Trophoblast cell (in vitro differentiated cells and primary cell): ENCODE data around the gene TLX2.

Source experiments
- DNase-seq, 2 donors: peaks; one replicate each; pipeline ENCODE4 v3.0.0-alpha.2; 2016
- H2AFZ ChIP-seq: 2 replicates; pipeline ENCODE4 v1.6.1; 2013; ENCODE audit warnings: low read length, moderate library complexity, mild to moderate bottlenecking; ENCODE audit not compliant: insufficient read depth, poor library complexity
- H2AK5ac ChIP-seq: 2 replicates; pipeline ENCODE4 v1.6.1; 2013; ENCODE audit warnings: mild to moderate bottlenecking, low read length
- H2BK120ac ChIP-seq: 2 replicates; pipeline ENCODE4 v1.6.1; 2013; ENCODE audit warnings: low read length, mild to moderate bottlenecking, moderate library complexity; ENCODE audit not compliant: insufficient read depth, poor library complexity
- H2BK12ac ChIP-seq: 2 replicates; pipeline ENCODE4 v1.6.1; 2013; ENCODE audit warnings: mild to moderate bottlenecking, low read length, moderate library complexity
- H2BK5ac ChIP-seq: 2 replicates; pipeline ENCODE4 v1.6.1; 2013; ENCODE audit warnings: low read length, low read depth, moderate library complexity, mild to moderate bottlenecking; ENCODE audit not compliant: poor library complexity
- H3K14ac ChIP-seq: 2 replicates; pipeline ENCODE4 v1.6.1; 2013; ENCODE audit warnings: mild to moderate bottlenecking, low read length
- H3K18ac ChIP-seq: 2 replicates; pipeline ENCODE4 v1.6.1; 2013; ENCODE audit warnings: mild to moderate bottlenecking, low read length
- H3K23ac ChIP-seq: 2 replicates; pipeline ENCODE4 v1.6.1; 2013; ENCODE audit warnings: low read length
- H3K27ac ChIP-seq: 2 replicates; pipeline ENCODE4 v1.5.1; 2013; ENCODE audit warnings: low read depth, mild to moderate bottlenecking, inconsistent platforms, low read length, moderate library complexity
- H3K27me3 ChIP-seq: 2 replicates; pipeline ENCODE4 v1.6.1; 2013; ENCODE audit warnings: inconsistent platforms, mild to moderate bottlenecking, low read length, moderate library complexity; ENCODE audit not compliant: insufficient read depth
- H3K36me3 ChIP-seq, 2 experiments: 1 replicate in 1 of 2; 2 replicates in 1 of 2; pipeline ENCODE4 v1.6.1; 2013; ENCODE audit warnings: low read length in 2 of 2, mild to moderate bottlenecking in 2 of 2, moderate library complexity in 1 of 2; ENCODE audit not compliant: insufficient read depth in 2 of 2, control insufficient read depth in 1 of 2
- H3K4ac ChIP-seq: 2 replicates; pipeline ENCODE4 v1.6.1; 2013; ENCODE audit warnings: low read depth, mild to moderate bottlenecking, low read length, moderate library complexity
- H3K4me1 ChIP-seq, 2 experiments: 1 replicate in 1 of 2; 2 replicates in 1 of 2; pipeline ENCODE4 v1.6.1; 2013; ENCODE audit warnings: low read length in 2 of 2, mild to moderate bottlenecking in 2 of 2, moderate library complexity in 1 of 2; ENCODE audit not compliant: insufficient read depth in 2 of 2, control insufficient read depth in 1 of 2
- H3K4me2 ChIP-seq: 2 replicates; pipeline ENCODE4 v1.6.1; 2013; ENCODE audit warnings: inconsistent platforms, mild to moderate bottlenecking, low read length, moderate library complexity
- H3K4me3 ChIP-seq: 2 replicates; pipeline ENCODE4 v1.5.1; 2013; ENCODE audit warnings: mild to moderate bottlenecking, low read depth, low read length, inconsistent platforms
- H3K79me1 ChIP-seq: one replicate; pipeline ENCODE4 v1.6.1; 2013; ENCODE audit warnings: low read length
- H3K79me2 ChIP-seq: 2 replicates; pipeline ENCODE4 v1.6.1; 2013; ENCODE audit warnings: low read length, mild to moderate bottlenecking; ENCODE audit not compliant: control insufficient read depth, insufficient read depth, poor library complexity
- H3K9ac ChIP-seq: 2 replicates; pipeline ENCODE4 v1.6.1; 2013; ENCODE audit warnings: mild to moderate bottlenecking, low read length
- H3K9me3 ChIP-seq: 2 replicates; pipeline ENCODE4 v1.6.1; 2013; ENCODE audit warnings: low read depth, mild to moderate bottlenecking, control low read depth, inconsistent platforms, low read length; ENCODE audit not compliant: insufficient read depth
- H4K12ac ChIP-seq: 2 replicates; pipeline ENCODE4 v1.6.1; 2013; ENCODE audit warnings: low read depth, mild to moderate bottlenecking, low read length, moderate library complexity
- H4K8ac ChIP-seq: 2 replicates; pipeline ENCODE4 v1.6.1; 2013; ENCODE audit warnings: low read depth, mild to moderate bottlenecking, low read length, moderate library complexity
- H4K91ac ChIP-seq: one replicate; pipeline ENCODE4 v1.6.1; 2013; ENCODE audit warnings: low read depth, mild to moderate bottlenecking, low read length, moderate library complexity
- WGBS: extraction: QIAGEN DNeasy Blood & Tissue Kit; methylation state at CpG from one replicate; pipeline ENCODE4 v1.1.7; 2013; ENCODE audit warnings: missing lambda C conversion rate; ENCODE audit not compliant: insufficient read length, insufficient coverage; ENCODE audit errors: extremely low coverage; 5-methylcytosine and 5-hydroxymethylcytosine counted together

The TLX2 gene

DNA sequence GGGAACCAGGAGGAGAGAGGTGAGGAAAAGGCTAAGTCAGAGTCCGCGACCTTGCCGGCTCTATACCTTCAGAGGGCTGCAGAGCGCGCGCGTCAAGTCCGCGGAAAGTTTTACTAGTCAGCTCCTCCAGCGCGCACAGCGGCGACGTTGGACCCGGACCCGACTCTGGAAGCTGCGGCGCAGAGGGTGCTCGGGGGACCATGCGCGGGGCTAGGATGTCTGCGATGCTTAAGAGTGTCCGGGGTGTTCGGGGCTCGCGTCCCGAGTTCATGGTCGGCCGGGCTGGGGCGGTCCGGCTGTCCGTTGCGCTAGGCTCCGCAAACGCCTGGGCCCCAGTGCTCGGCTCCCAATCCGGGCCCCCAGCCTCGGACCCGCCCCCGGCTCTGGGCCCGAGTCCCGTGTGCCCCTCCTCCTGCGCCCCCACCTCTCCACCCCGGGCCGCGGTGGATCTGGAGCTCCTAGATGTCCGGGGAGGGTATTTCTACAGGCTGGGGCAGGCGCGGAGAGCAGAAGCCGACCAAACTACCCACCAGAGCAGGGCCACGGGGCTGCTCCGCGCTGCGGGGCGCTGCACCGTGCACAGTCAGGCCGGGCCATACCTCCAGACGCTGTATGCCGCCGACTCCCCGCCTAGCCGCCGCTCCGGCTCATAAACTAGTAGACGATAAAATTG, 14.8 kb upstream of the TLX2 start, which contains the start of gene LBX2:
Gene LBX2 (minus strand): TSS at position 337 of the 673 bp plus-strand sequence. CDS start 66 bp downstream, at position 271.
- Histone ChIP-seq H3K27ac (no peak within 1 kb of the TSS), H2BK120ac (no peak within 1 kb of the TSS)
- WGBS: no CpG with 5 or more reads among the region's 65 CpGs

DNA sequence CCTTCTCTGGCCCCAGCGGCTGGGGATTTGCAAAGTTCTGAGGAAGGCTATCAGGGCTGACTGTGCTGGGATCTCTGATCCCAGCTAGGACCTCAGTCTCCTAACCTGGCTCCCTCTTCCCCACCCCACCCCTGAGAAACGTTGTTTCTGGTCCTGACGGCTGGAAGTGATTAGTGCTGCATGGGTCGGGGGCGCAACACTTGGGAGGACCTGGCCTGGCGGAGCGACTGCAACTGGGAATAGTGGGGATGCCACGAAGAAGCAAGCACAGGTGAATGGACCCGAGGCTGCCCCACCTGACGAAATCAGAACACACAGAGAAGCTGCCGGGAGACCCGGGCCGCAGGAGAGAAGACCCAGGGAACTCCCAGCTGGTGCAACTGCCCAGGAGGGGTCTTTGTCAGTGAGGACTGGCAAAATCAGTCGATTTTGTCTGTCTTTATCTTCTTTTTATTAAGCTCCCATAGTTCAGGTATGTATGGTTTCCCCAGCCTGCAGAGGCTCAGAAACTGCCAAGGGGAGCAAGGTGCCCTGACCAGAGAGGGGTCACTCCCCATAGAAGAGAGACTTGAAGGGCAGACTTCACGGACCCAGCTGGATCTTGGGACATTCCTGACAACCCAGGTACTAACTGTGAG, 14.2 kb upstream of the TLX2 start:
- H4K8ac ChIP-seq: no peak overlapping the region
- H2BK5ac ChIP-seq: no peak overlapping the region
- no peak overlapping the region for H2AFZ ChIP-seq
- H3K79me2 ChIP-seq: peaks cover 8% of the 10 kb centered on the region
- H2BK12ac ChIP-seq: no peak overlapping the region
- H3K4me1 ChIP-seq: peaks cover 29% of the 10 kb centered on the region in 2 experiments
- peaks cover 19% of the 10 kb centered on the region for H3K79me1 ChIP-seq
- no peak overlapping the region for H3K23ac ChIP-seq
- no peak overlapping the region for H2AK5ac ChIP-seq
- H3K9me3 ChIP-seq: peaks cover 2% of the 10 kb centered on the region
- no peak overlapping the region for H4K12ac ChIP-seq
- H4K91ac ChIP-seq: no peak overlapping the region
- H2BK120ac ChIP-seq: no peak overlapping the region
- no peak overlapping the region for H3K27ac ChIP-seq
- no CpG with 5 or more reads among the region's 15 CpGs for WGBS
- no peak overlapping the region for H3K14ac ChIP-seq
- H3K4me3 ChIP-seq: no peak overlapping the region
- H3K4me2 ChIP-seq: no peak overlapping the region
- H3K18ac ChIP-seq: no peak overlapping the region
- DNase-seq: no peak
- H3K27me3 ChIP-seq: peaks cover 67% of the 10 kb centered on the region
- peaks cover 0 to under 1% of the 10 kb centered on the region in 2 experiments for H3K36me3 ChIP-seq
- H3K4ac ChIP-seq: no peak overlapping the region
- no peak overlapping the region for H3K9ac ChIP-seq

More for the DNA sequence above, 14.8 kb upstream of the TLX2 start, which contains the start of gene LBX2:
- Histone ChIP-seq H3K4me3 (peak within 1 kb of the TSS; percentile 30), H3K79me1 (peaks cover 19% of the 10 kb centered on the region), H3K36me3 (no peaks in the 10 kb centered on the region), H3K4me1 (peaks cover 29% of the 10 kb centered on the region in 2 experiments), H3K4me2 (peak within 1 kb of the TSS; percentile 63), H3K9me3 (peaks cover 2% of the 10 kb centered on the region), H3K14ac (no peak within 1 kb of the TSS), H3K27me3 (peaks cover 67% of the 10 kb centered on the region), H3K18ac (no peak within 1 kb of the TSS), H2AK5ac (no peak within 1 kb of the TSS), H3K23ac (no peak within 1 kb of the TSS), H4K91ac (no peak within 1 kb of the TSS), H3K79me2 (peaks cover 8% of the 10 kb centered on the region), H3K4ac (no peak within 1 kb of the TSS), H4K8ac (no peak within 1 kb of the TSS), H4K12ac (no peak within 1 kb of the TSS), H2BK5ac (no peak within 1 kb of the TSS), H2BK12ac (no peak within 1 kb of the TSS), H3K9ac (no peak within 1 kb of the TSS), H2AFZ (peak within 1 kb of the TSS; percentile 27)
- peak in 1 of 2 donors; percentile 17 for DNase-seq

DNA sequence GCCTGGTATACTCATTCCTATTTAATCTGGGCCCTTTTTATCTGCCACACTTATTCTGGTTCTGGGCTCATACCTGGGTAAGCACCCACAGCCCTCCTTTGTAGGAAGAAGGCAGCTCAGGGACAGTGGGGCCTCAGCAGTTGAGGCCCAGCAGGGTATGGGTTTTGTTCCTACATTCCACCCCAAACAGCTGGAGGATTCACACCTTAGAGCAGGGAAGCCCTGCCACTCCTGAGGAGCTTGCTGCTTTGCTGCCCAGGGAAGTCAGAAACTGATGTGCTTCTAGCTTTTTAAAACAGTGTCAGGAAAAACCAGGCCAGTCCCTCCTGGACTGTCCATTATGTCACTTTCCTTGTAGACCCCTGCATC, 13.7 kb upstream of the TLX2 start:
- H3K36me3 ChIP-seq: peaks cover 3 to 5% of the 10 kb centered on the region in 2 experiments
- H2AK5ac ChIP-seq: no peak overlapping the region
- peaks cover 19% of the 10 kb centered on the region for H3K79me1 ChIP-seq
- no peak overlapping the region for H4K12ac ChIP-seq
- H3K4me2 ChIP-seq: no peak overlapping the region
- H2AFZ ChIP-seq: no peak overlapping the region
- H4K8ac ChIP-seq: no peak overlapping the region
- no peak overlapping the region for H3K23ac ChIP-seq
- H2BK5ac ChIP-seq: no peak overlapping the region
- peaks cover 67% of the 10 kb centered on the region for H3K27me3 ChIP-seq
- H4K91ac ChIP-seq: no peak overlapping the region
- no peak overlapping the region for H3K18ac ChIP-seq
- no peak overlapping the region for H3K27ac ChIP-seq
- H3K14ac ChIP-seq: no peak overlapping the region
- no peak overlapping the region for H2BK120ac ChIP-seq
- no peak overlapping the region for H2BK12ac ChIP-seq
- no peak overlapping the region for H3K9ac ChIP-seq
- H3K4me3 ChIP-seq: no peak overlapping the region
- H3K4me1 ChIP-seq: peaks cover 29% of the 10 kb centered on the region in 2 experiments
- peaks cover 2% of the 10 kb centered on the region for H3K9me3 ChIP-seq
- H3K79me2 ChIP-seq: peaks cover 8% of the 10 kb centered on the region
- no peak overlapping the region for H3K4ac ChIP-seq
- no peak for DNase-seq

DNA sequence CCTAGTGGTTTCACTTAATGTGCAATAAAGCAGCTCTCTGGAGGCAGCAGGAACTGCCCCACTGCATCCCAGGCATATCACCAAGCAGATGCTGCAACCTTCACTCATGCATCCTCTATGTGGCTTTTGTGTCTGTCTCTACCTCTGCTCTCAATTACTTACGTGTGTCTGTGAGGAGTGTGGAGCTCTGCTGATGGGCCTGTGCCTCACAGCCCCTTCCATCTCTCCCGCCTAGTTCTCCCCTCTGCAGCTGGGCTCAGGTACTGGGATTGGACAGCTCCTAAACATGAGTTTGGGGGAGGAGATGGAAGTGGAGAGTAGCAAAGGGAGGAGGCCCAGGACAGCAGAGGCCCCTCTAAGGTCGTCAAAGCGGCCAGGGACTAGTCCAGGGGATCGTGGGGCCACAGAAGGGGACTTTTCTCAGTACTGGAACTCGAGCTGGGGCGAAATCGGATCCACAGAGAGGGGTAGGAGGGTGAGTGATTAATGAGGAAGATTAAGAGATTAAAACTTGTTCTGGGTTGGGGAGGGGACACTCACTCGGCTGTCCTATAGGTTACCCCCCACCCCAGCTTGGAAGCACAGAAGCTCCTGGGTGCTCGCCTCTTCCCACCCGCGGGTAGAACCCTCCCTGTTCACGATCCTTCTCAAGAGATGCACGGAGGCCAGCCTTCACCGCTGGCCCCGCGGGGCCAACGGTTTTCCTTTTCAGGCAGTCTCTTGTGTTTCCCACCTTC, 12.7 kb upstream of the TLX2 start:
- Histone ChIP-seq H3K4ac (no peak overlapping the region), H3K79me2 (peaks cover 8% of the 10 kb centered on the region), H3K18ac (no peak overlapping the region), H4K12ac (no peak overlapping the region), H2AK5ac (no peak overlapping the region), H3K4me3 (no peak overlapping the region), H3K23ac (no peak overlapping the region), H2BK5ac (no peak overlapping the region), H3K4me2 (no peak overlapping the region), H2BK120ac (no peak overlapping the region), H4K91ac (no peak overlapping the region), H3K9me3 (peaks cover 4% of the 10 kb centered on the region), H3K27ac (no peak overlapping the region), H4K8ac (no peak overlapping the region), H3K9ac (no peak overlapping the region), H3K4me1 (peaks cover 33 to 34% of the 10 kb centered on the region in 2 experiments), H3K27me3 (peaks cover 67% of the 10 kb centered on the region), H2AFZ (no peak overlapping the region), H3K14ac (no peak overlapping the region), H2BK12ac (no peak overlapping the region), H3K36me3 (peaks cover 8 to 11% of the 10 kb centered on the region in 2 experiments), H3K79me1 (peaks cover 19% of the 10 kb centered on the region)
- no CpG with 5 or more reads among the region's 18 CpGs for WGBS
- no peak for DNase-seq
